Activated CD8-positive, alpha-beta T cell treated with anti-CD3 and anti-CD28 coated beads for 36 hours (primary cell): ENCODE data around the gene ZNF322. TPM values are rescaled to one million over a fixed set of nuclear protein-coding genes. Genes with fewer than 3 reads are reported as not detected.

Experiments
- ATAC-seq: fragments of 200-7000 bp; cut with Tn5 transposase; one replicate; pipeline ENCODE4 v1.10.0; 2021; ENCODE audit warnings: mild to moderate bottlenecking, moderate library complexity
- CTCF ChIA-PET: fragments of 350-600 bp; sonication (Branson Sonifier 250); formaldehyde crosslinking; loops from one replicate; lab custom pipeline; 2021; ENCODE audit warnings: antibody characterized with exemption; lab: Charles Lee
- POLR2A ChIA-PET: fragments of 350-600 bp; sonication (Branson Sonifier 250); formaldehyde crosslinking; loops from one replicate; lab custom pipeline; 2021; ENCODE audit warnings: antibody characterized with exemption; lab: Charles Lee
- DNase-seq: peaks from one replicate; pipeline ENCODE4 v3.0.0-alpha.2; 2020
- H3K27ac Mint-ChIP-seq: one replicate; pipeline ENCODE4 v1.8.0; 2021; ENCODE audit warnings: mild to moderate bottlenecking, mixed read lengths
- H3K27me3 Mint-ChIP-seq: one replicate; pipeline ENCODE4 v1.8.0; 2021; ENCODE audit warnings: mixed read lengths
- H3K36me3 Mint-ChIP-seq: one replicate; pipeline ENCODE4 v1.8.0; 2021; ENCODE audit warnings: low read depth, mixed read lengths
- H3K4me1 Mint-ChIP-seq: one replicate; pipeline ENCODE4 v1.8.0; 2021; ENCODE audit warnings: low read depth, mixed read lengths
- H3K4me3 Mint-ChIP-seq: one replicate; pipeline ENCODE4 v1.8.0; 2021; ENCODE audit warnings: mild to moderate bottlenecking, moderate library complexity, mixed read lengths
- H3K9me3 Mint-ChIP-seq: one replicate; pipeline ENCODE4 v1.8.0; 2021; ENCODE audit warnings: mixed read lengths
- CTCF ChIP-seq: fragments of 200-600 bp; IDR thresholded peaks from one replicate; pipeline ENCODE4 v1.8.0; 2022; ENCODE audit warnings: antibody characterized with exemption, mild to moderate bottlenecking
- intact Hi-C: fragments of 100-400 bp; cut with micrococcal nuclease; formaldehyde crosslinking; loops from one replicate; pipeline ENCODE4 v1.10.0; 2022
- total RNA-seq, 2 experiments: library from RNA; stranded (reverse); gene quantifications; one replicate each; pipeline ENCODE4 v1.2.3, GENCODE V29; 2021

The ZNF322 gene
- total RNA-seq, 2 experiments from 2014 or later, result 7.7 to 9.3 TPM

GRCh38 chr6:26596579-26597388 lies 62.8 kb downstream of the ZNF322 start, which contains the start of gene ABT1:
Gene ABT1 (plus strand): TSS chr6:26596953. CDS start chr6:26596983, 30 bp downstream.
- H3K27me3 Mint-ChIP-seq, result peaks cover 14% of the 10 kb centered on the region
- no peaks in the 10 kb centered on the region for H3K9me3 Mint-ChIP-seq
- H3K27ac Mint-ChIP-seq, result no peak within 1 kb of the TSS
- ATAC-seq (peak; percentile 77), DNase-seq (peak; percentile 98)
- ChIA-PET POLR2A (interaction anchor here (1.0 to 2.0 kb wide), 3 partner anchors 20 to 542 kb away, joined by 3 to 6 read pairs (median 5); a partner anchor contains a TSS), CTCF (interaction anchor here (0.7 to 4.2 kb wide), 15 partner anchors 10 to 549 kb away, joined by 3 to 180 read pairs (median 3); no protein-coding TSS in a partner anchor)
- H3K36me3 Mint-ChIP-seq, result peaks cover 26% of the 10 kb centered on the region
- peaks cover 40% of the 10 kb centered on the region for H3K4me1 Mint-ChIP-seq
- H3K4me3 Mint-ChIP-seq, result no peak within 1 kb of the TSS
- intact Hi-C loops, result loop anchor here (1.0 kb wide), 1 partner anchor 24 kb away; no protein-coding TSS in a partner anchor
- TF ChIP-seq CTCF, result no peak

- Mint-ChIP-seq H3K4me3 (no peak overlapping the region), H3K36me3 (peaks cover 26% of the 10 kb centered on the region), H3K4me1 (peaks cover 35% of the 10 kb centered on the region), H3K9me3 (no peaks in the 10 kb centered on the region), H3K27ac (no peak overlapping the region), H3K27me3 (peaks cover 19% of the 10 kb centered on the region)
- DNase-seq (peak; percentile 94), ATAC-seq (peak; percentile 48)
- intact Hi-C loops, result loop anchor here (1.0 kb wide), 1 partner anchor 23 kb away; no protein-coding TSS in a partner anchor
- ChIA-PET CTCF (interaction anchor here (0.6 to 4.2 kb wide), 36 partner anchors 9 to 565 kb away, joined by 3 to 180 read pairs (median 3); partner anchors contain the start of gene HMGN4), POLR2A (interaction anchor here (0.7 to 2.4 kb wide), 8 partner anchors 16 to 361 kb away, joined by 3 to 25 read pairs (median 4); a partner anchor contains a TSS)
- TF ChIP-seq CTCF, result peak; percentile 98
Measured at GRCh38 chr6:26595669-26596269, 63.8 kb downstream of the ZNF322 start.

- peaks cover 19% of the 10 kb centered on the region for H3K27me3 Mint-ChIP-seq
- CTCF ChIA-PET, result interaction anchor here (0.6 to 4.2 kb wide), 38 partner anchors 8 to 565 kb away, joined by 3 to 180 read pairs (median 3); partner anchors contain the start of gene HMGN4
- peaks cover 28% of the 10 kb centered on the region for H3K4me1 Mint-ChIP-seq
- no peak for TF ChIP-seq CTCF
- DNase-seq, result peak; percentile 74
- intact Hi-C loops, result no loop called here
- POLR2A ChIA-PET, result interaction anchor here (0.7 to 2.4 kb wide), 9 partner anchors 15 to 552 kb away, joined by 3 to 25 read pairs (median 5); a partner anchor contains a TSS
- H3K27ac Mint-ChIP-seq, result no peak overlapping the region
- H3K36me3 Mint-ChIP-seq, result peaks cover 25% of the 10 kb centered on the region
- no peak for ATAC-seq
- peak overlapping the region; percentile 33 for H3K4me3 Mint-ChIP-seq
- H3K9me3 Mint-ChIP-seq, result no peaks in the 10 kb centered on the region
Measured at GRCh38 chr6:26594730-26595632, 64.6 kb downstream of the ZNF322 start.

- ATAC-seq (no peak), DNase-seq (no peak)
- H3K9me3 Mint-ChIP-seq, result no peaks in the 10 kb centered on the region
- no peak overlapping the region for H3K27ac Mint-ChIP-seq
- TF ChIP-seq CTCF, result no peak
- H3K4me1 Mint-ChIP-seq, result peaks cover 19% of the 10 kb centered on the region
- intact Hi-C loops, result no loop called here
- H3K36me3 Mint-ChIP-seq, result peaks cover 16% of the 10 kb centered on the region
- ChIA-PET POLR2A (interaction anchor here (2.4 kb wide), 1 partner anchor 23 kb away, joined by 25 read pairs; no protein-coding TSS in a partner anchor), CTCF (interaction anchor here (0.9 to 4.2 kb wide), 7 partner anchors 14 to 561 kb away, joined by 3 to 180 read pairs (median 4); a partner anchor contains a TSS)
- H3K4me3 Mint-ChIP-seq, result no peak overlapping the region
- peaks cover 22% of the 10 kb centered on the region for H3K27me3 Mint-ChIP-seq
Measured at GRCh38 chr6:26594131-26594498, 65.4 kb downstream of the ZNF322 start.
